GM19328 (cell line): ENCODE data around the gene HOXB2.
"Not testable (repeated sequence)": the region's sequence is repeated elsewhere in the genome, so short reads cannot be mapped to it uniquely, and the experiment has no call there.

Experiments
- ATAC-seq: cut with Tn5 transposase; IDR thresholded peaks from one replicate; pipeline ENCODE4 v1.9.1; 2021; ENCODE audit warnings: mild to moderate bottlenecking, moderate library complexity; ENCODE audit not compliant: unreplicated experiment

The HOXB2 gene

DNA sequence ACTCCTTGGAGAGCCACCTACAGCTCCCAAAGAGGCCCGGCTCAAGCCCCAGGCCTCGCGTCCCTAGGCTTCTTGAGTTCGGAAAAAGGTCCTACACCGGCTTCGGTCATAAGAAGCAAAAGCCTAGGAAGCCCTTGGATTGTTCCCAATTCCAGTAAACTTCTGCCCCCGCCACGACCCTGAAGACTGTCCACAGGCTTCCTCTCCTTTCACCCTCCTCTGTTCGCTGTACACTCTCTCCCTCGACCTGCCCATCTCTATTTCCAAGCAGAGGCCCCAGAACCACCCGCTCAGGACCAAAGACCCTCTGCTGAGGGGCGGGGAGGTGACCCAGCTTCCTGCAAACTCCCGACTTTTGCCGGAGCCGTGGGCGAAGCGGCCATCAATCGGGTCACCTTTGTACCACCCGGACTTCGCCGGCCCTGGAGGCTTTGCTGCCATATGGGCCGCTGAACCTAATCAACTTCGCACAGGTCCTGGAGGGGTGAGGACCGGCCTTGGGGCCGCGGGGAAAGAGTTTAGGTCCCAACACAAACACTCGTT is 2.7 kb downstream of the HOXB2 start:
- ATAC-seq: no peak

DNA sequence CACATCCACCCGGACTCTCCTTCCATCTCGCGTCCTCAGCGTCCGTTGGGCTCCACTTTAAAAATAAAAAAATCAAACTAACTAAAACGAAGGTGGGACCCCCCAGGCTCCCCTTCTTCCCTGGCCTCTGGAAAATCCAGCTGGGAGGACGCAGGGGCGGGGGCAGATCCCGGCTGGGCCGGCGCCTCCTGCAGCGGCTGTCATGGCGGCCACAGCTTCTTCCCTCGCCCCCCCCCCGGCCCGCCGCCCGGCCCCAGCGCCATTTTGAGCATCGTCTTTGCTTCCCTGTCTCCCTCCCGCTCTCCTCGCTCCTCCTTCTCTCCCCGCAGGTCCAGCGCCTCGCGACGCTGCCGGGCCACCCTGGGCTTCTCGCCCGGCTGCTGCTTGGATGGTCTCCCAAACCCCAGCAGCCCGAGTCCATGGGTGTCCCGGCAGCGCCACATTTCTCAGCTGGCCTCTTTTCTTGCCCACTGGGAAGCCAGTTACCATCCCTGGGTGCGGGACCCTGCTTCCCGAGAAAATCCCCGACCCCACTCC is 3.3 kb downstream of the HOXB2 start:
- ATAC-seq: no peak

DNA sequence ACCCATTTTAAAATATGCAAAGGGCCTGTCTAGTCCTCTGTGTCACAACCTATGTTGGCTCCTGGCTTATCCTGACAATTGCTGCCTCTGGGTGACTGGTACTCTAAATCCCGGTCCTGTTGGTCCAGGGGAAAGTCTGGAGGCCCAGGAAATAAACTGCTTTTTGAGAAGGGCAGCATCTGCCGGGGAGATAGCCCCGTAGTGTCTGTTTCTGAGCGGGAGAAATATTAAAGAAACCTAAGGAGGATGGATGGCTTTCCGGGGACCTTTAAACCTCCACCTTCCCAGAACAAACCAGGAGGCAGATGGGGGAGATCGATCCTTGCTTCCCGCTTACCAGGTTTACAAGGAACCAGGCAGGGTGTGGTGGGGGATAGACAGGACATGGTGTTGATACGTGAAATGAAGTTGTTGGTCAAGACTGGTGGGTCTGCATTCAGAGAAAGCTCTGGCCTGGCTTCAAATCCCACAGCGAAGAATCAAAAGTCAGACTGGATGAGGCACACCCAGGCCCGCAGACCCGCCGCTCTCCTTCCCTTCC is 3.8 kb downstream of the HOXB2 start:
- ATAC-seq: no peak

GRCh38 chr17:48540213-48540612 is 4.7 kb downstream of the HOXB2 start:
- ATAC-seq: no peak

- no peak for ATAC-seq
Observed at GRCh38 chr17:48539177-48539576, 5.7 kb downstream of the HOXB2 start.

- no peak for ATAC-seq
Observed at GRCh38 chr17:48537316-48537715, 7.6 kb downstream of the HOXB2 start.

DNA sequence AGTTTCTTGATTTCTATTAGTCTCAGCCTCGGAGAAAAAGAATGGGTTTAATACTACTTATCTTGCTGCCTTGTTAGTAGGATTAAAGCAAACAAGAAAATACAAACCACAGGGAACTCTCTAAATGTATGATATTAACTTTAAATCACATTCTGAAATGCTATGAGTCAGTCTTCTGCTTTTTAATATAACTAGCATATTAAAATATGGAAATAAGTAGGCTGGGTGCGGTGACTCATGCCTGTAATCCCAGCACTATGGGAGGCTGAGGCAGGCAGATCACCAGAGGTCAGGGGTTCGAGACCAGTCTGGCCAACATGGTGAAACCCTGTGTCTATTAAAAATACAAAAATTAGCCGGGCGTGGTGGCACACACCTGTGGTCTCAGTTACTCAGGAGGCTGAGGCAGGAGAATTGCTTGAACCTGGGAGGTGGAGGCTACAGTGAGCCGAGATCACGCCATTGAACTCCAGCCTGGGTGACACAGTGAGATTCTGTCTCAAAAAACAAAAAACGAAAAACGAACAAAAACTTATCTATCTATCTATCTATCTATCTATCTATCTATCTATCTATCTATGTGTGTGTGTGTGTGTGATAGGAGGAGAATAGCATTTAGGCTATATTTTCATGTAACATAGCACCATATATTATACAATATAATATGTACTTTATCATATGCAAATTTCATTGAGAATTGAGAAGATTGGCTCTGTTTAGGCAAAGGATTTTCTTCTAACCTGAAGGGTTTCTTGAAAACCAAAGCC is 8.9 kb downstream of the HOXB2 start:
- not testable (repeated sequence) for ATAC-seq

DNA sequence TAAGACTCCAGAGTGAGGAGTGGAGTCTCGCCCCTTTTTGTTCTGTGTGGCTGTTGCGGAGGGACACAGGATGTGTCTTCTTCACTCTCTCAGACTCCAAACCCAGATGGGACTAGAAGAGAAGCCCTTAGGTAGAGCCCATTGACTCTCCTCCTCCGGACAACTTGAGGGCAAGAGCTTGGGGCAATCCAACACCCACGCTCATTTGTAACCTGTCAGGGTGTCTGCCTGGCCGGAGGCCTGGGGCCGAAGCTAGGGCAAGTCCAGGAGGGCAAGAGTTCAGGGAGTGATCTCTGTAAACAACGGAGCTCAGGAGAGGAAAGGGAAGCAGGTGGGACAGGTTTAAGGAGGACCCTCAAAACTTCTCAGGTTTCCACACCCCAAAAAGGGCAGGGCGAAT is 12.6 kb downstream of the HOXB2 start:
- ATAC-seq: no peak

- no peak for ATAC-seq
Observed at GRCh38 chr17:48530887-48531272, 14.0 kb downstream of the HOXB2 start, which contains the start of gene HOXB1. TSS of gene HOXB1 (minus strand) at chr17:48531011. CDS start at chr17:48530904, 107 bp downstream.

GRCh38 chr17:48530208-48530886 is 14.6 kb downstream of the HOXB2 start:
- ATAC-seq: no peak

DNA sequence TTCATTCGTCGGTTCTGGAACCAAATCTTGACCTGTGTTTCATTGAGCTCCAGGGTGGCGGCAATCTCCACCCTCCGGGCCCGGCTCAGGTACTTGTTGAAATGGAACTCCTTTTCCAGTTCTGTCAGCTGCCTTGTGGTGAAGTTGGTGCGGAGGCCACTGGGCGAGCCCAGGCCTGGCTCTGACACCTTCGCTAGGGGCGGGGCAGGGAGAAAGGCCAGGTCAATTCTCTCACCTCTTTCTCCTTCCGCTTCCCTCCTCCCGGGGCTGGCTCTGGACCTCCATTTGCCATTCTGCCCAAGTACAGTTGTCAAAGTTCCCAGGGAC is 15.3 kb downstream of the HOXB2 start:
- ATAC-seq: no peak

DNA sequence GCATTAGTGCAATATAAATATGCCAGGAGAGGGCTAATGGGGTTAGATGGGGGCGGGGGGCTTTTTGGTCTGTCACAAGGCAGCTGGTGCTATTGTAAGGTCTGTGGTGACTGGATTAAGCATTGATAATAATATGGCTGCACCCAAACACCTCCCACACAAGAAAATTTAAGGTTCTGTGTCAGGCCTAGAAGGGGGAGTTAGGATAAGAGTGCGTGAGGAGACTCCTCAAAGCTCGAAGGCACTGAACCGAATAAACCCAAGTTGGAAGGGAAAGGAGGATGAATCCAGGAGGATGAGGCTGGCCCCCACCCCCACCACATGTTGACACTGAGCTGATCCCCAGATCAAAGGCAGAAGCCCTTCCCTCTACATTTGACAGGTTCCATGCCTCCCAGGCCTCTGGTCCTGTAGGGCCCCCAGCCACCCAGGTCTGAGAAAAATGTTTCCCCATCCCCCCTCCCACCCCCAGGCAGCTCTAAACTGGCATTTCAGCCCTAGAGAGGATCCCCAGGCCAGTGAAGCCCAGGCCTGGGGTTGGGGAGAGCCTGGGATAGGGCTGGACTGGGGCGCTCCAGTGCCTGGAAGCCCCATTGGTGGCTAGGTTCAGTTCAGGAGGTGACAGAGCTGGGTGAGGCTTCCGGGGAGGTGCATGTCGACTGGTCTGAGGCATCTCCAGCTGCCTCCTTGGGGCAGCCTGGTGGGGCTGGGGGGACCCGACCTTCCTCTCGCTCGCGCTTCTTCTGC is 15.8 kb downstream of the HOXB2 start:
- no peak for ATAC-seq

DNA sequence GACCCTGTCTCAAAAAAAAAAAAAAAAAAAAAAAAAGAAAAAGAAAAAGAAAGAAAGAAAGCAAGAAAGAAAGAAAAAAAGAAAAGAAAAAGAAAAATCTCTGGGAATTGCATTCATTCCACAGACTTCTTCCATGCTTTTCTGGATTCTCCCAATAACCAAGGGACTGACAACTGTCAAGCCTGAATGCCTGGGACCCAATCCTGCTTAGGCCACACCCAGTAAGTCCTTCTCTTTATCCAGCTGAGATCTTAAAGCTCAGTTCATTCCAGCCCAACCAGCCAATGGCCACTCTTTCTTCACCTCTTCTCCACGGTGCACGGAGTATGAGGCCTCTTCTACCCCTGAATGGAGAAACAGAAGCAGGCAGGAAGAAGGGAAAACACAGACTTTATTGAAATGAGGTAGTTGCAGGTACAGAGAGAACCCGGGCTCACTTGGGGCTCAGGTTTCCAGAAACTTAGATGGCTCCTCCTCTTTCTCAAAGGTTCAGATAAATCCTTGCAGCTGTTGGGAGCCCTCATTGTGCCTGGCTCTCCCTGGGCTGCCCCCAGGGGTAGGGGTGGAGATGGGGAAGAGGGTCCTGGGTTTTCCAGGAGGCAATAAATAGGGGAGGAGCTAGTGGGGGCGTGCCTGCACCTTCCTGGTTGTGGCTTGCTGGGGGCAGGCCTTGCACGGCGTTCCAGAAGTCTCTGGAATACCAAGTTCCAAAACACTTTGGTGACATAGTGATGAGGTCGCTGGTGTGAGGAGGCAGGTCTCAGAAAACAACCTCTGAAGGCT is 16.6 kb downstream of the HOXB2 start:
- ATAC-seq: no peak

DNA sequence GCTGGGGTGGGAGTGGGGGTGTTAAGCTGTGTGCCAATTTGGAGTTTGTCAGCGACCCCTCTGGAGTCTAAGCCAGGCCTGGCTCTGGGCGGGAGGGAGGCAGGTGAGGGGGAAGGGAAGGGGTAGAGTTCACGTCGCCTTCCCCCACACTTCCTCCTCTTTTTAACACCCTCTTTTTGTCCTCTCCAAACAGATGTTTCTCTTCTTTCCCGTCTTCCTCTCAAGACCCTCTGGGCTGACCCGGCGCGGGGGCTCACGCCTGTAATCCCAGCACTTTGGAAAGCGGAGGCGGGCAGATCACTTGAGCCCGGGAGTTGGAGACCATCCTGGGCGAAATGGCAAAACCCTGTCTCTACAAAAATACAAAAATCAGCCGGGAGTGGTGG is 17.4 kb downstream of the HOXB2 start:
- no peak for ATAC-seq

GRCh38 chr17:48526608-48527546 is 18.0 kb downstream of the HOXB2 start:
- no peak for ATAC-seq

- no peak for ATAC-seq
Observed at GRCh38 chr17:48523010-48523409, 21.9 kb downstream of the HOXB2 start.

DNA sequence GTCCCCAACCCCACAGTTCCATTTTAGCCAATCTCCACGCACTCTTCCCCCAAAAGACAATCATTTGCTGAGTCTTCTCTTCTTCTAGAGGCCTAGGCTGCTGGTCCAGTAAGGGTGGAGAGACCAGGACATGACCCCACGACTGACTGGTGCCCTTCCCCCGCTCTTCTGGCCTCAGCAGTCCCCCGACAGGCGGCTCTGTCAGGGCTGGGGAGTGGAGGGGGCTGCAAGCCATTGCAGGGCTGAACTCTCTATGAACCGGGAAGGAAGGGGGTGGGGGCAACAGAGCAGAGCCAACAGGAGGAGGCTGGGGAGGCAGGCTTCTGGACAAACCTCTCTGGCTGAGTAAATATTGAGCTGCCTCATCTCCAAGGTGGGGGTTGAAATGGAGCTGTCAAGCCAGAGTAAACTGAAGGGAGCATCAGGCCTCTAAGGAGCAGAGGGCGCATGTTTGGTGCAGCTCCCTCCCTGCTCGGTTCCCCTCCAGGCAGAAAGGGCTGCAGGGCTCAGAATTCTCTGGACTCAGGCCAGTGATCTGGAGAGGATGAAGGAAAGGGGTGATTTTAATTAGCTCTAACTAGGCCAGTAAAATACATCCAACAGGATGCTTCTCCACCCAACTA is 22.8 kb downstream of the HOXB2 start:
- no peak for ATAC-seq

DNA sequence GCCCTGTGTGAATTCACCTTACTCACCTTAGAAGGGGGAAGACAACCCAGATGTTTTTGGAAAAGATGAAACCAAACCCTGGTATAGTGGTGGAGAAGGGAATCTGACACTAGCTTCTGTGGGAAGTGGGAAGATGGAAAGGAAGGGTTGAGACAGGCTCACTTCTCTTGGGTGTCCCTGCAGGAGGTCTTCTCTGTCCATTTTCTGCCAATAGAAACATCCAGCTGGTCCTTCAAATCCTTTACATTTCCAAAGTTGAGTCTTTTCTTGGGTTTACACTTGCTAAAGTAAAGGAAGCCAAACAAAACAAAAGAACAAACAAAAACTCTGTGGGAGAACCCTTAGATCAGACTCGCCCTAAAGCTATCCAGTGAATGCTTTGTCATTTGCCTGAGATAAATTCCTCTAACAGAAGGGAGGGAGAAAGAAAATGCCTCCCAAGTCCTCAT is 24.3 kb downstream of the HOXB2 start:
- ATAC-seq: no peak

- ATAC-seq: no peak
Observed at GRCh38 chr17:48519427-48519826, 25.5 kb downstream of the HOXB2 start.
